ENCODE measurements around the gene SLC6A16. TPM values are rescaled to one million over a fixed set of nuclear protein-coding genes. Genes with fewer than 3 reads are reported as not detected.

SLC6A16 gene
- total and polyA plus RNA-seq, 2 of the 8 experiments (the other 6 are each of a cell fraction or from before 2014, with no cell fraction given): 1.1 to 1.5 TPM

- no peak for TF ChIP-seq CHD7 (IDR thresholded peaks at IDR 0.05; ENCODE audit: insufficient replicate concordance, low read length)
These were observed 80.7 kb downstream of the SLC6A16 start (continued) for GRCh38 chr19:49244256-49244655.

All from H1 (cell line).